ENCODE measurements around the gene CISD1. TPM values are rescaled to one million over a fixed set of nuclear protein-coding genes. Genes with fewer than 3 reads are reported as not detected.

Gene CISD1
- total RNA-seq, 1 donor = 63.8 TPM

- TF ChIP-seq CTCF (IDR thresholded peaks at IDR 0.05; ENCODE audit: insufficient read depth, low read length) = no peak
- DNase-seq (ENCODE audit: low read depth) = peak; percentile 68
- H3K4me3 ChIP-seq (ENCODE audit: low read depth, low read length) = no peak overlapping the region
These were observed 6.9 kb downstream of the CISD1 start for GRCh38 chr10:58275908-58276307.

GRCh38 chr10:58278274-58278961, 9.5 kb downstream of the CISD1 start:
- no peak for DNase-seq (ENCODE audit: low read depth)
- TF ChIP-seq CTCF (IDR thresholded peaks at IDR 0.05; ENCODE audit: insufficient read depth, low read length) = no peak
- H3K4me3 ChIP-seq (ENCODE audit: low read depth, low read length) = no peak overlapping the region

- no peak overlapping the region for H3K4me3 ChIP-seq (ENCODE audit: low read depth, low read length)
- no peak for DNase-seq (ENCODE audit: low read depth)
- TF ChIP-seq CTCF (IDR thresholded peaks at IDR 0.05; ENCODE audit: insufficient read depth, low read length) = no peak
These were observed 10.0 kb downstream of the CISD1 start for GRCh38 chr10:58278962-58279307.

GRCh38 chr10:58280477-58280876, 11.5 kb downstream of the CISD1 start:
- no peak overlapping the region for H3K4me3 ChIP-seq (ENCODE audit: low read depth, low read length)
- no peak for DNase-seq (ENCODE audit: low read depth)
- no peak for TF ChIP-seq CTCF (IDR thresholded peaks at IDR 0.05; ENCODE audit: insufficient read depth, low read length)

- DNase-seq (ENCODE audit: low read depth) = no peak
- TF ChIP-seq CTCF (IDR thresholded peaks at IDR 0.05; ENCODE audit: insufficient read depth, low read length) = no peak
These were observed 12.3 kb downstream of the CISD1 start for GRCh38 chr10:58281092-58281752.

GRCh38 chr10:58282615-58283014, 13.7 kb downstream of the CISD1 start:
- no peak for TF ChIP-seq CTCF (IDR thresholded peaks at IDR 0.05; ENCODE audit: insufficient read depth, low read length)
- no peak for DNase-seq (ENCODE audit: low read depth)
- no peak overlapping the region for H3K4me3 ChIP-seq (ENCODE audit: low read depth, low read length)

More at GRCh38 chr10:58281092-58281752, 12.3 kb downstream of the CISD1 start:
- no peak overlapping the region for H3K4me3 ChIP-seq (ENCODE audit: low read depth, low read length)

Measured in fibroblast of the aortic adventitia (primary cell).